GM18868 (cell line): ENCODE results near the gene KDM4E.
A peak's percentile ranks its signal among the peaks of the same experiment; 100 is the strongest.
"Not testable (repeated sequence)": the region's sequence is repeated elsewhere in the genome, so short reads cannot be mapped to it uniquely, and the experiment has no call there.

Source experiments
- ATAC-seq: cut with Tn5 transposase; IDR thresholded peaks from one replicate; pipeline ENCODE4 v1.9.1; 2021; ENCODE audit warnings: mild to moderate bottlenecking, moderate library complexity; ENCODE audit not compliant: unreplicated experiment

KDM4E gene

DNA sequence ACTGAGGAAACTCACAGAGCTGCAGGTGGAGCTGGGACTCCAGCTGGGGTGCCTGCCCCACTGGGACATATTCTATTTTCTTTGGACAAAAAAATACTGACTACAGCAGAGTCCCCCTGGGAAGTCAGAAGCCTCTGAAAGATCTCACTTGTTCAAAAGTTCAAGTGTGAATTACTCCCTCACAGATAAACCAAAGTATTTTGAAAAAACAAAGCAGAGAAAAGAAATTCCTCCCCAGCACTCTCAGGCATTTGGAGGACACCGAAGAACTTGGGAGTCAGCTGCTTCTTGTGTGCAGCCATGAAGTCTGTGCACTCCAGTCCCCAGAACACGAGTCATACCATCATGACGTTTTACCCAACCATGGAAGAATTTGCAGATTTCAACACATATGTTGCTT, 24.1 kb downstream of the KDM4E start, which contains the start of gene KDM4F:
TSS of gene KDM4F (plus strand) at position 301 of the 400 bp plus-strand sequence.
- ATAC-seq, result not testable (repeated sequence)

DNA sequence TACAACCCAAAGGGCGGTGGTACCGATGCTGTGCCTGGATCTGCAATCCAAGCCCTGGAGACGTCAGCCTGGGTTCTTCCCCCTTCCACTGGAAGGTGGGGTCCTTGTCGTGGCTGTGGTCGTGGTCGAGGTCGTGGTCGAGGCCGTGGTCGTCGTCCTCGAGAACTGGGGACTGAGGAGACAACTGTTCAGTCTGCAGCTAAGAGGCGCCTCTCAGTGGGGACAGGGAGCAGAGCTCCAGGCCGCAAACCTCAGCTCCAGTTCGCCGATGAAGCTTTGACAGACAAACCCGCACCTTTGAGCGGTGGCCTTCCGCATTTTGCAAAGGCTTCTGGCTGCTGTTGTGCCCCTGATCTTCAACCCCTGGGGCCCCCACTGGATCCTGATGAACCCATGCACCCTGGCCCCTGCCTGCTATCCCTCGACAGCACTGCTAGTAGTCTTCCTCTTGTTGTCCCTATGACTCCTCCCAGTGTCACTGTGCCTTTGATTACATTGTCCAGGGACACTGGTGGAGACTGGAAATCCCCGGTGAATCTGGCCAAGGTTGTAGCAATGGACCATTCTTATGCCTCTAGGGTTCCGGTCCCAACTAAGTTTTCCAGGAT, 25.6 kb downstream of the KDM4E start:
- no peak for ATAC-seq

DNA sequence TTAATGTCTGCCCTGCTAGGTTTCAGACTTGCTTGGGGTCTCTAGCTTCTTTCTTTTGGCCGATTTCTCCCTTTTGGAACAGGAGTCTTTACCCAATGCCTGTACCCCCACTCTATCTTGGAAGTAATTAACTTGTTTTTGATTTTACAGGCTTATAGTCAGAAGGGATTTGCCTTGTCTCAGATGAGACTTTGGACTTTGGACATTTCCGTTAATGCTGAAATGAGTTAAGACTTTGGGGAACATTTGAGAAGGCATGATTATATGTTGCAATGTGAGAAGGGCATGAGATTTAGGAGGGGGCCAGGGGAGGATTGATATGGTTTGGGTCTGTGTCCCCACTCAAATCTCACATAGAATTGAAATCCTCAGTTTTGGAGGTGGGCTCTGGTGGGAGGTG, 29.3 kb downstream of the KDM4E start:
- no peak for ATAC-seq

DNA sequence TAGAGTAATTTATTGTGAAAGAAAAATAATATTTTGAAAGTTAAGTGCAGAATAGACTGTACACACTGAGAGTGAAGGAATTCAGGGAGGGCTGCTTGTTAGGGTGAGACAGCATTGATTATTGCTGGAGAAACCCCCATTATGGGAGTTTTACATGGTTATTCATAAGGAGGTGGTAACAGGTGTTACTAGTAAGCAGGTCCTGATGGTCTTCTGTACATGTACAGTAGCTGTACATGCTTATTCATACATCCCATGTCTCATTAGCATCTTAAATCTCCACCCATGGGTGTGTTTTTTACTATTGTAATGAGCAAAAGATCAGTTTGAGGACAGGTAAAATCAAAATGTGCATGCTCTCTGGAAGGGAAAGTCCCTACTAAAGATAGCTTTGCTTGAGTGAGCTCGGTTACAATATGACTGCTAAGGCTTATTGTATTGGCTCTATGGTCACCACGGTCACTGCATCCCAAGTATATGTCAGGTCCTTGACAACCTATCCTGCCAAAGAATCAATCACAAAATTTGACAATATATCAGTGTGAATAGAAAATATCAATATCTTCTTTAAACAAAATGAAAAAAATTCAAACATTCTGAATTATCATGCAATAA, 30.3 kb downstream of the KDM4E start:
- peak; percentile 99 for ATAC-seq

DNA sequence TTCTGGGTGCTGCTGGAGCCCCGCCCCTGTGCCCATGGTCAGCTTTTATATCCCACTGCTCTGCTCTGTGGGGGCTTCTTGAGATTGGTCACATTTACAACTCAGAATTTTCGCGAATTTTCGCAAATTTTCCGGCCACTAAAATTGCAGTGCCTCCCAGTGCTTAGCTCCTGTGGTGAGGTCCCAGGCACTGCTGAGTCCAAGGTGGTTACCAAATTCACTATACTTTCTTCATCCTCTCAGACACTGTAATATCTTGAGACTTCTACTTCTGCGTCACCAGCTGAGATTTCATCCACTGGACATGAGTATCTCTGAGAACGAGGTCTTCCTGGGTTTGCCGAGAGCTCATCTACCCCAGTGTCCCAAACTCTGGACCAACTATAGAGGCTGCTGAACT, 32.9 kb downstream of the KDM4E start:
- no peak for ATAC-seq

DNA sequence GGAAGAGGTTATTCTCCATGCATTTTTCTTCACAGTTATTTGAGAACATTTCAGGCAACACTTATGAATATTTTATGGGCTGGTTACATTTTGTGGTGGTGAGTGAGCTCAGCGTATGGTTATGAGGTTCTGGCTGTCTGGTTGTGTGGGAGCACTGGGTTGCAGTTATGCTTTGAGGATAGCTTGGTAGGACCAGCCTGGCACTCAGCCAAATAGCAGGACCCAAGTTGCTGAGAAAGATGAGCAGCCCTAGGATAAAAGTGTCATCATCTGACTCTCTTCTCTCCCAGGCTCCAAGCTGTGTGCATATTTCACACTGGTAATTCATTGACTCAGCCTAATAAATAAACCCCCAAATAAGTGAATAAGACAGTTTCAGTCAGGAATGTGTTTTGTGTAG, 33.6 kb downstream of the KDM4E start:
- no peak for ATAC-seq

DNA sequence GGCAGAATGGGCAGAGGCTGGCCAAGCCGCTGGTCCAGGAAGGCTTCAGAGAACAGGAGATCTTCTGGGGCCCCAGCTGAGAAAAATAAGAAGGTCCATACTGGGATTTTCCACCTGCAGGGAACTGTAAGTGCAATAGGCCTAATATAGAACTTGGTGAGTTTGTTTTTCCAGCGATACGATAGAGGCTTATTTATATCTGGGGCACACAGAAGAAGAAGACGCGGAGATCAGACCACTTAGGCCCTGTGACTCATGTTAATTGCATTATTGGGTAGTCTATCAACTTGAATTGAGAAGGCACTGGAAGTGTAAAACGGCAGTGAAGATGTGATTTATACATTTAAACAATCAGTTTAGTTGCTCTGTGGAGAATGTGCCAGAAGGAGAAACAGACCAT, 34.0 kb downstream of the KDM4E start:
- no peak for ATAC-seq

DNA sequence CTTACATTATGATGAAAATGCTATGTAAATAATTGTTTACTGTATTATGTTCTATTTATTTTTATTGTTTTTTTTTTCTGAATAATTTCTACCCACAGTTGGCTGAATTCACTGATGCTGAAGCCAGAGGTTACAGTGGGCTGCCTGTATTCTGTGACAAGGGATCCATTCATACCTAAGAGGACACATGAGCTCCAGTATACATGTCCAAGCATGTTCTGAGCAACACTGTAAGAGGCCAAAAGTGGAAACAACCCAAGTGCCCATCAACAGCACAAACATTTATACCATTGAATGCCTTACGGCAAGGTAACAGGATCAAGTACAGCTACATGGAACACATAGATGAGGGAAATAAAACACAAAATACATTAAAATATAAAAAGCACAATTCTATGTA, 40.3 kb downstream of the KDM4E start:
- no peak for ATAC-seq

DNA sequence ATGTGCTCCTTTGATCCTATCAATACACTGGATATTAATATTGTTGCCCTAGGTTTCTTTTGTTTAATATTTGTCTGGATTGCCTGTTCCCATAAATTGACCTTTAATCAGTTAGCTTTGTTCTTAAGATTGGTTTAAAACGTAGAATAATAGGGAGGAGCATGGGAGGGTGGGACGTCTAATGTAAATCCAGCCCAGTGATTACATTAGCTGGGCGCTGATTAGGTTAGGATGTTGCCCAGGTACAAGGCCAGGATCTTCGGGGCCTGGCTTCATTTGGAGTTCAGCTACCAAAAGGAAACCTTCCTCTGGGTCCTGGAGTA, 41.6 kb downstream of the KDM4E start, which contains the start of gene SRSF8:
TSS of gene SRSF8 (plus strand) at position 204 of the 323 bp plus-strand sequence. CDS start 308 bp downstream, outside the sequence.
- ATAC-seq, result peak; percentile 45

DNA sequence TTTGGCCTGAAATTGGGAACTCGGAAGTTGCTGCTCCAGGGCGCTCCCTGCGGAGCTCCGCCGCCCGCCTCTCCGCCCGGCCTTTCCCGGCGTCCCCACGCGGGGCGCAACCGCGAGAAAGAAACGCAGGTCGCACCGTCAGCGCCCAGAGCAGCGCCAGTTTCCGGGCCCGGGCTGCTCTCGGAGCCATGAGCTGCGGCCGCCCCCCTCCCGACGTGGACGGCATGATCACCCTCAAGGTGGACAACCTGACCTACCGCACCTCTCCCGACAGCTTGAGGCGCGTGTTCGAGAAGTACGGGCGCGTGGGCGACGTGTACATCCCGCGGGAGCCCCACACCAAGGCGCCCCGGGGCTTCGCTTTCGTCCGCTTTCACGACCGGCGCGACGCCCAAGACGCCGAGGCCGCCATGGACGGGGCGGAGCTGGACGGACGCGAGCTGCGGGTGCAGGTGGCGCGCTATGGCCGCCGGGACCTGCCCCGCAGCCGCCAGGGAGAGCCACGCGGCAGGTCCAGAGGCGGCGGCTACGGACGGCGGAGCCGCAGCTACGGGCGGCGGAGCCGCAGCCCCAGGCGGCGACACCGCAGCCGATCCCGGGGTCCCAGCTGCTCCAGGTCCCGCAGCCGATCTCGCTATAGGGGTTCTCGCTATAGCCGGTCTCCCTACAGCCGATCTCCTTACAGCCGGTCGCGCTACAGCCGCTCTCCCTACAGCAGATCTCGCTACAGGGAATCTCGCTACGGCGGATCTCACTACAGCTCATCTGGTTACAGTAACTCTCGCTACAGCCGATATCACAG, 42.2 kb downstream of the KDM4E start:
- ATAC-seq, result peak; percentile 62

DNA sequence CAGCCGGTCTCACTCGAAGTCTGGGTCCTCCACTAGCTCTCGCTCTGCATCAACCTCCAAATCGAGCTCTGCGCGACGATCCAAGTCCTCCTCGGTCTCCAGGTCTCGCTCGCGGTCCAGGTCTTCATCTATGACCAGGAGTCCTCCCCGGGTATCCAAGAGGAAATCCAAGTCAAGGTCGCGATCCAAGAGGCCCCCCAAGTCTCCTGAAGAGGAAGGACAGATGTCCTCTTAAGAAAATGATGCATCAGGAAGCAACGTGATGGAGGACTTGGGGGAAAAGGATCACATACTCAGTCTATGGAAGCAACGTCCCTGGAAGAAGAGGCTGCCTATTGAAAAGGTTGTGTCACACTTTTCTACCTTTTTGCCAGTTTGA, 42.8 kb downstream of the KDM4E start:
- no peak for ATAC-seq

DNA sequence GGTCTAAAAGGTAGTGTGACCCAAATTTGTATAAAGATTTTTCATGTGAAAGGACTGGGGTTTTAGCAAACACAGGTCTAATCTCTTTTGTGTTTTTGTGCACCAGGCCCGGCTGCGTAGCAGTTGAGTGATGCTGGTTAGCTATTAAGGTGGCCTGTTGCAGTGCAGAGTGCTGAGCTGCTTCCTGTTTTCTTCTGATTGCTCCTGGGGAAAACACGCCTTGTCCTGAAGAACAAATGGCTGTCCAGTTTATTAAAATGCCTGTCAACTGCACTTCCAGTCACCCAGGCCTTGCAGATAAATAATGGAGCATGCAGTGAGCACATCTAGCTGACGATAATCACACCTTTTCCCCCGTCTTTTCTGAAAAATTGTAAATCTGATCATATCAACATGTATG, 43.5 kb downstream of the KDM4E start:
- peak; percentile 65 for ATAC-seq

DNA sequence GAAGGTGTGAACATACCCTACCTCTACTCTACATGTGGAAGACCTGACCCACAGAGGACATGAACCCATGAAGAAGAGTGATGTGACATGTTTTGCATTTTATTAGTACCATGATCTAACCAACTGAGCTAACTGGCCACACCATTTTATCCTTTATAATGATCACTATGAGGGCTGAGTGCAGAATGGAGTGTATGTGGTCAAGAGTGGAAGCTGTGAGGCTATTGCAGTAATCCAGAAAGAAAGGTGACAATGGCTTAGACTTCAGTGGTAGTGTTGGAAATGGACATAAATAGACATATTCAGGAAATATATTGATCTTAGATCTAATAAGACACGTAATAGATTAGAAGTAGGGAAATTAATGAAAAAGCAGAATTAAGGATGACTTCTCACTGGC, 45.4 kb downstream of the KDM4E start:
- no peak for ATAC-seq

DNA sequence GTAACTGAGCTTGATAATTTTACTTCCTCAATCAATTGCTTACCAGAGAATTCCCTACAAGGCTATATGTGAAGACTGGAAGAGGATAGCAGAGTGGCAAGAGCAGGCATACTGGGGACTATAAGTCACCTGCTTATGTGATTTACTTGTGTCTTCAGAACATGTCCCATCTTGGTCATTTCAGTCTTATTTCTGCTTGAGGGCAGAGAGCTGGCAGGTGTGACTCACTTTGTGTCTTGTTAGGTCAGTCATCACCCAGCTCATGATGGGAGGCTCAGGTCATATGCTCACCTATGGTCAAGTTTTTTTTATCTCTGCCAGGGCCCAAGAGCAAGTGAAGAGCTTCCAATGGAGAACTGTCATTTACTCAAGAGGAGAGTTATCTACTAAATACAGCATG, 47.9 kb downstream of the KDM4E start:
- ATAC-seq, result no peak

DNA sequence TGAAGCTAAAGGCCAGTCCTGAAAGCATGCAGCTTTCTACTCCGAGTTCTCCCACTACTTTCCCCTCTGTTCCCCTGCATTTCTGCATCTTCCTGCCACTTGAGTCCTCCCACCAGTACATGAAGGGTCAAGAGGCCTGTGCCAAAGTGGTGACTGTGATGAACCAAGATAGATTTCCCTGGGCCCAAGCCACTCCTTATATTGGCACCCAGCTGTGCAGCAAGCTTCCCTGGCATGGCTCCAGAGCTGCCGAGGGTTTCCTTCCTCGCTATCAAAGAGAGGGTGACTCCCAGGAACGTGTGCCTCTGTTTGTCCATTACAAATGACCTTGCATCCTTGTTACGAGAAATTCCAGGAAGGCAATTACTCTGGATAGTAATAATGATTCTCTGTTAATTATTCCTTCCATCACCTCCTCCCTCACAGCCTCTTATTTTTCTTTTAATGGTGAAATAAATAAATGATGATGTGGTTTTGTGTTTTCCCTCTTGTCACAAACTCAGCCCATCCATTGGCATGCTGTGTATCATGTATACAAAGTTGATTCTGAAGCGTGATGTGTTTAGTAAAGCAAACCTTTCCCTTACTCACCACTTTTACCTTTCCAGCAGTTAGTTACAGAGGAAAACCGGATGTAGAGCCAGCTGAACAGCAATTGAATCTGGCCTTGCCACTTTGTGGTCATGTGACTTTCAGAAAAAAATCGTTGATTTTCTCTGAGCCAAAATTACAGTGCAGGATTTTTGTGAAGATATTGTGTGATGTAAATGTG, 49.9 kb downstream of the KDM4E start:
- no peak for ATAC-seq

DNA sequence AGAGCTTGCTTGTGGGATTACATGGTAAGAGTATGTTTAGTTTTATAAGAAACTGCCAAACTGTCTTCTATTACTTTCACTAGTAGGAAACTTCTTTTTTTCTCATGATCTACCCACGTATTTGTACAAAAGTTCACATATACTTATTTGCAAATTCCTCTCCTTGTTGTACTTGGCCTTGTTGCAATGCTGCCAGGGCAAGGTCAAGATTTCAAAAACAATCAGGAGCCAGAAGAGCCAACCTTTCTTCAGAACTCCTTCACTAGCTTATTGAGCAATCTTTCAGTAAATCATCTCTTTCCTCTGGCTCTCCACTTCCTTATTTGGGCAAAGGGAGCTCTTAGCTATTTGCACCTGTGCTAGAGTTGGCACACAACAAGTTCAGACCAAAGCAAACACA, 51.4 kb downstream of the KDM4E start:
- no peak for ATAC-seq

DNA sequence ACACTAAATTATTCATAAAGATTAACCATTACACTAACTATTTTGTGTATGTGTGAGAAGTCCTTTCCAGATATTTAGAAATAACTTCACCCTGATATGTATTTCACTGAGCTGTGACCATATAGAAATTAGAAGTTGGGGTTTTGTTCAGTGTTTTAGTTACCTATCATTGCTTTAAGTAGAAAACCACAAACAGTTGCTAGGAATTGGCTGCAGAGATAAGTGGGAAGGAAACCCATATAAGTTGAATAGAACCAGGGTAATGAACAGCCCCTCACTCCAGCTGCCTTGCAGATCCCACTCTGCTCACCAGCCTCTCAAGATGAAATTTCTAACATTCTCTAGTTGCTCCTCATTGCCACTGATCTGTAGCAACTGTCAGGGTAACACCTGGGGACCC, 51.9 kb downstream of the KDM4E start:
- no peak for ATAC-seq
